Stomach (tissue), 9 donors: ENCODE results near the gene GUK1. TPM values are rescaled to one million over a fixed set of nuclear protein-coding genes. Genes with fewer than 3 reads are reported as not detected.
A peak's percentile ranks its signal among the peaks of the same experiment; 100 is the strongest.

Experiments used
- DNase-seq, 2 donors: peaks; one replicate each; pipeline versions ENCODE4 v3.0.0 to v3.0.0-alpha.2; 2013 to 2019
- H3K27ac ChIP-seq, 5 donors: fragments of 200-600 bp in 4 of 5; sonication (generic) in 4 of 5; one replicate each; pipeline ENCODE4 v1.5.1; 2013 to 2019; ENCODE audit warnings: mild to moderate bottlenecking in 1 of 5, moderate library complexity in 1 of 5
- H3K27me3 ChIP-seq, 3 donors: fragments of 200-600 bp; sonication (generic); one replicate each; pipeline ENCODE4 v1.5.1; 2017 to 2019; ENCODE audit warnings: mixed run types in 1 of 3
- H3K36me3 ChIP-seq, 4 donors: fragments of 200-600 bp; sonication (generic); 1 replicate in 3 of 4; 2 replicates in 1 of 4; pipeline ENCODE4 v1.5.1; 2016 to 2019
- H3K4me1 ChIP-seq, 4 donors: fragments of 200-600 bp; sonication (generic); one replicate each; pipeline ENCODE4 v1.5.1; 2016 to 2019
- H3K4me3 ChIP-seq, 4 donors: fragments of 200-600 bp; sonication (generic) in 3 of 4; one replicate each; pipeline ENCODE4 v1.5.1; 2016 to 2019; ENCODE audit warnings: mild to moderate bottlenecking in 1 of 4
- H3K9me3 ChIP-seq, 4 donors: fragments of 200-600 bp; sonication (generic); one replicate each; pipeline ENCODE4 v1.5.1; 2016 to 2019
- EP300 ChIP-seq: sonication (generic); formaldehyde crosslinking; IDR thresholded peaks from one replicate; pipeline ENCODE4 v1.6.1; 2017; ENCODE audit warnings: antibody characterized with exemption
- POLR2A ChIP-seq, 4 donors: fragments of 450-650 bp; IDR thresholded peaks; one replicate each; pipeline ENCODE4 v1.6.1; 2016; ENCODE audit warnings: antibody characterized with exemption in 4 of 4, control low read depth in 2 of 4, mild to moderate bottlenecking in 1 of 4, moderate library complexity in 1 of 4
- POLR2AphosphoS5 ChIP-seq, 3 donors: sonication (generic); formaldehyde crosslinking; IDR thresholded peaks; one replicate each; pipeline ENCODE4 v1.6.1; 2016; ENCODE audit warnings: antibody characterized with exemption in 3 of 3
- WGBS, 5 donors: extraction: QIAGEN DNeasy Blood & Tissue Kit in 3 of 5; methylation state at CpG; one replicate each; pipeline versions ENCODE4 v1.1.5 to v1.1.7; 2013 to 2018; 5-methylcytosine and 5-hydroxymethylcytosine counted together
- intact Hi-C: fragments of 100-400 bp; cut with DNase I; formaldehyde crosslinking; loops from one replicate; pipeline ENCODE4 v1.15.1; 2023; ENCODE audit warnings: low total_unique reads
- polyA plus RNA-seq, 3 donors: library from polyadenylated mRNA; stranded (reverse); fragments of 200-250 nt; gene quantifications; one replicate each; pipeline ENCODE4 v1.2.3, GENCODE V29; 2013
- total RNA-seq, 5 donors: library from RNA; depleted of rRNA; stranded (reverse); fragments of >200 nt; gene quantifications; one replicate each; pipeline versions ENCODE4 v1.1.0 to v1.2.3, GENCODE V29; 2014 to 2016
- TF ChIP-seq, protein P1 (sequence below), 7 experiments: fragments of 450-650 bp in 4 of 7; fragments of 200-600 bp in 3 of 7; sonication (generic) in 3 of 7; IDR thresholded peaks; one replicate each; pipeline ENCODE4 v1.5.1; 2016 to 2019; ENCODE audit warnings: antibody characterized with exemption in 7 of 7, control low read depth in 2 of 7, mild to moderate bottlenecking in 1 of 7
- donor health status: healthy with polysubstance abuse.
- donor health status: Bipolar disorder and iron deficiency.
- donor health status: healthy.

GUK1 gene
- total and polyA plus RNA-seq, 8 donors = 179 to 613 (median 282) TPM

DNA sequence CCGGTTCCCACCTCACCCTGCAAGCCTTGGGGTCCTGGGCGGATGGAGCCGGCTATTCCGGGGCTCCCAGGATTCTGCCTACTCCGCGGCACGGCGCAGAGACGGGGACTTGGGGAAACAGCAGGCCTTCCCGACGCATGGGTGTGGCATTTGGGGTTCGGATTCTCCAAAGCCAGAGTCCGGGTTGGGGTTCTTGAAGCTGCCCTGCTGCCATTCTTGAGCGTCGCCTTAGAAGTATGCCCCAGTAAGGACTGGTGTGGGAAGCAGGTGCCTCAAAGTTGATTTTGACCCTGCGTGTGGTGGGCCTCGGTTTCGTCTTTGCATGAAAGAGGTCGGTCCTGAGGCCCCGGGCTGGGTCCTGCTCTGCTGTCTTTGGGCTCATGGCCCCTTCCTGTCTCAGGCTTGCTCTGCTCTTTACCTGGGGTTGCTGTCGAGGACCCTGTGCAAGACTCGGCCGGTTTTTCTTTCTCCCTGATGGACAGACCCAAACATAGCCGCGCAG, 696 bp downstream of the GUK1 start:
- intact Hi-C loops = loop anchor here (10.0 kb wide), 1 partner anchor 46 kb away; no protein-coding TSS in a partner anchor
- peaks cover 0 to 10% (median 8%) of the 10 kb centered on the region in 4 donors for H3K36me3 ChIP-seq
- no peaks in the 10 kb centered on the region for H3K9me3 ChIP-seq
- DNase-seq = no peak
- TF ChIP-seq POLR2AphosphoS5 (IDR thresholded peaks at IDR 0.05) = no peak
- TF ChIP-seq POLR2A (IDR thresholded peaks at IDR 0.05) = no peak
- TF ChIP-seq, protein P1, sequence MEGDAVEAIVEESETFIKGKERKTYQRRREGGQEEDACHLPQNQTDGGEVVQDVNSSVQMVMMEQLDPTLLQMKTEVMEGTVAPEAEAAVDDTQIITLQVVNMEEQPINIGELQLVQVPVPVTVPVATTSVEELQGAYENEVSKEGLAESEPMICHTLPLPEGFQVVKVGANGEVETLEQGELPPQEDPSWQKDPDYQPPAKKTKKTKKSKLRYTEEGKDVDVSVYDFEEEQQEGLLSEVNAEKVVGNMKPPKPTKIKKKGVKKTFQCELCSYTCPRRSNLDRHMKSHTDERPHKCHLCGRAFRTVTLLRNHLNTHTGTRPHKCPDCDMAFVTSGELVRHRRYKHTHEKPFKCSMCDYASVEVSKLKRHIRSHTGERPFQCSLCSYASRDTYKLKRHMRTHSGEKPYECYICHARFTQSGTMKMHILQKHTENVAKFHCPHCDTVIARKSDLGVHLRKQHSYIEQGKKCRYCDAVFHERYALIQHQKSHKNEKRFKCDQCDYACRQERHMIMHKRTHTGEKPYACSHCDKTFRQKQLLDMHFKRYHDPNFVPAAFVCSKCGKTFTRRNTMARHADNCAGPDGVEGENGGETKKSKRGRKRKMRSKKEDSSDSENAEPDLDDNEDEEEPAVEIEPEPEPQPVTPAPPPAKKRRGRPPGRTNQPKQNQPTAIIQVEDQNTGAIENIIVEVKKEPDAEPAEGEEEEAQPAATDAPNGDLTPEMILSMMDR (IDR thresholded peaks at IDR 0.05) = no peak
- no peak for TF ChIP-seq EP300
- H3K4me1 ChIP-seq = peaks cover 38 to 57% (median 53%) of the 10 kb centered on the region in 4 donors
- H3K27ac ChIP-seq = peak overlapping the region; percentile 97 to 99 (median 99)
- 1 to 4% (median 2%) methylated on average over 15 to 25 of the region's 25 CpGs for WGBS, 5 donors
- H3K4me3 ChIP-seq = peak overlapping the region; percentile 65 to 97 (median 88)
- H3K27me3 ChIP-seq = no peaks in the 10 kb centered on the region

DNA sequence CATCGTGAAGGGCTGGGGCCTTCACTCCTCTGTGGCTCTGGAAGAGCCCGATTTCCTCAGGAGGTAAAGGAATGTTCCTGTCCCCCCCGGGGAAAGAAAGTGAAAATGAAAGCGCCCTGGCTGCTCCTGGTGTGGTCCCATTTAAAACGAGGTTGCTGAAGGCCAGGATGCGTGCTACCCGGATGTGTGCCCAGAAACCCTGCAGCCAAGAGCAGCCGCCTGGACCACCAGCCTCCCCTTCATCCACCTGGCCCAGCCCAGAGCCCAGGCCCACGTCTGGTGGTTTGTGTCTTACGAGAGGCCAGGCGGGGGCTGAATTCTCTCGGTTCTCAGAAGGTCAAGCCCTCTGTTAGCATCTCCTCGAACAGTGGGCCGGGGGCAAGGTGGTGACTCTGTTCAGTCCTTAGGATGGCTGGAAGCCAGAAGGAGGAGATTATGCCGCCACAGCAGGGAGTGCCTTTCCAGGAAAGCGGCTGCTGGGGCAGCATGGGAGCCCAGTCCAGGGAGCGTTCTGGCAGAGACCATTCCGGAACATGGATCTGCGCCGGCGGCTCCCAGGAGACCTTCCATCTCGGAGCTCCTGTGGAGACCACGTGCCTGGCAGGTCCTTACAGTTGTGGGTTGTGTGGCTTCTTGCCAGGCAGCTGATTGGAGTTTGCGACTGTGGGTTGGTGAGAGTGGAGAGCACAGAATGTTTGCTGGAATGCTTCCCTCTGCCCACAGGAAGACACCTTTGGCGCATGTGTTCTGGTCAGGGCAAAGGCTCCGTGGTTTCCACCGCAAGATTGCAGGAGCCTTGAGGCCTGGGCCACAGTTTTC, 1.4 kb downstream of the GUK1 start:
- peaks cover 38 to 61% (median 53%) of the 10 kb centered on the region in 4 donors for H3K4me1 ChIP-seq
- H3K4me3 ChIP-seq = peak overlapping the region; percentile 65 to 97 (median 88)
- no peaks in the 10 kb centered on the region for H3K9me3 ChIP-seq
- DNase-seq = peak; percentile 59 to 78
- WGBS, 5 donors = 9 to 25% (median 19%) methylated on average over 23 to 27 of the region's 27 CpGs
- intact Hi-C loops = loop anchor here (10.0 kb wide), 1 partner anchor 47 kb away; no protein-coding TSS in a partner anchor
- no peaks in the 10 kb centered on the region for H3K27me3 ChIP-seq
- peak overlapping the region; percentile 97 to 99 (median 99) for H3K27ac ChIP-seq
- H3K36me3 ChIP-seq = peaks cover 4 to 17% (median 15%) of the 10 kb centered on the region in 4 donors
- peak in 1 of 3 donors; percentile 5 for TF ChIP-seq POLR2AphosphoS5 (IDR thresholded peaks at IDR 0.05)
- no peak for TF ChIP-seq EP300
- TF ChIP-seq POLR2A (IDR thresholded peaks at IDR 0.05) = no peak

DNA sequence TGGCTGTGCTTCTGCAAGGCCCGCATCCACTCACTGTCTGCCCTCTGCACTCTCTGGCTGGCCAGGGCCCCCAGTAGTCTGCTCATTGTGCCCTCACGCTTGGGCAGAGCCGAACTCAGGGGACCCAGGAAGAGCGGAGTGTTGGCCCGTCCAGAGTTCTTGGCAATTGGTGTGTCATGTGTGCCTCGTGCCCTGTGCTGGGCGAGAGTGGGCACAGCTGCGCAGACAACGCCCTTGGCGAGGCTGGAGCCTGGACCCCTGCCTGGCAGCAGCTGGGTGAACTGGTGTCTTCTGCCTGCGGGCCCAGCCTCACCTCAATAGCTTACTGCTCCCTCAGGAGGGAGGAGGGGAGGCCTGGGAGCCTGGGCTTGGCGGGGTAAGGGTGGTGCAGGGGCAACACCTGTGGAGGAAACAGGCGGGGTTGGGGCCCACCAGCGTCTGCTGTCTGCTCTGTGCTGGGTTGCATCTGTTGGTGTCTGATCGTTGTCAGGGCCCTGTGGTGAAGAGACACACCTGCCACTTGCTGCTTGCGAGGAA, 2.1 kb downstream of the GUK1 start:
- Histone ChIP-seq H3K27ac (peak overlapping the region; percentile 12 to 99 (median 98)), H3K36me3 (peaks cover 12 to 25% (median 23%) of the 10 kb centered on the region in 4 donors), H3K4me3 (peak overlapping the region; percentile 65 to 97 (median 88)), H3K9me3 (no peaks in the 10 kb centered on the region), H3K27me3 (no peaks in the 10 kb centered on the region), H3K4me1 (peaks cover 38 to 69% (median 53%) of the 10 kb centered on the region in 4 donors)
- DNase-seq = peak; percentile 22 to 41
- 48 to 70% (median 55%) methylated on average over 9 to 16 of the region's 16 CpGs for WGBS, 5 donors
- TF ChIP-seq POLR2A (IDR thresholded peaks at IDR 0.05) = no peak
- no peak for TF ChIP-seq EP300
- TF ChIP-seq, protein P1 (IDR thresholded peaks at IDR 0.05) = no peak
- TF ChIP-seq POLR2AphosphoS5 (IDR thresholded peaks at IDR 0.05) = no peak
- intact Hi-C loops = loop anchor here (10.0 kb wide), 1 partner anchor 47 kb away; no protein-coding TSS in a partner anchor

DNA sequence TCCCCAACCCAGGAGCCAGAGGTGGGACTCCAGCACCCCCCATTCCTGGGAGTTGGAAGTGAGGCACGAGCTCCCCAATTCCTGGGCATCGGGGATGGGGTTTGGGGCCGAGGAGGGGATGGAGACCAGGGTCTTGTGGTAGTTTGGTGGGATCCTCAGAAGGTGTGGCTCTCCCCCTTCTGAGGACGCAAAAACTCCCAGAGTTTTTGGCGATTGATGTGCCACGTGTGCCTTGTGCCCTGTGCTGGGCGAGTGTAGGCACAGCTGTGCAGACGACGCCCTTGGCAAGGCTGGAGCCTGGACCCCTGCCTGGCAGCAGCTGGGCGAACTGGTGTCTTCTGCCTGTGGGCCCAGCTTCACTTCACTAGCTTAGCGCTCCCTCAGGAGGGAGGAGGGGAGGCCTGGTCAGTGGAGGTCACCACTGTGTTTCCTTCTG, 2.6 kb downstream of the GUK1 start:
- Histone ChIP-seq H3K4me1 (peaks cover 38 to 74% (median 56%) of the 10 kb centered on the region in 4 donors), H3K36me3 (peaks cover 17 to 30% (median 28%) of the 10 kb centered on the region in 4 donors), H3K27ac (peak overlapping the region in 3 of 5 donors; percentile 97 to 99 (median 99)), H3K27me3 (no peaks in the 10 kb centered on the region), H3K9me3 (no peaks in the 10 kb centered on the region), H3K4me3 (peak overlapping the region in 1 of 4 donors; percentile 97)
- TF ChIP-seq POLR2AphosphoS5 (IDR thresholded peaks at IDR 0.05) (no peak), EP300 (no peak), POLR2A (IDR thresholded peaks at IDR 0.05) (no peak)
- TF ChIP-seq, protein P1 (IDR thresholded peaks at IDR 0.05) = no peak
- intact Hi-C loops = loop anchor here (10.0 kb wide), 1 partner anchor 48 kb away; no protein-coding TSS in a partner anchor
- WGBS, 5 donors = 59 to 86% (median 68%) methylated on average over 4 to 11 of the region's 11 CpGs
- peak in 1 of 2 donors; percentile 24 for DNase-seq
